HFFc6 (cell line): ENCODE data around the gene POLE3. TPM values are rescaled to one million over a fixed set of nuclear protein-coding genes. Genes with fewer than 3 reads are reported as not detected.

Source experiments
- DNase-seq: peaks from one replicate; pipeline ENCODE4 v3.0.0-alpha.2; 2018
- H3K27ac Mint-ChIP-seq: 2 replicates; pipeline ENCODE4 v1.8.0; 2020; ENCODE audit warnings: mild to moderate bottlenecking, mixed read lengths
- H3K27me3 Mint-ChIP-seq: 2 replicates; pipeline ENCODE4 v1.8.0; 2021; ENCODE audit warnings: mild to moderate bottlenecking, moderate library complexity, mixed read lengths; ENCODE audit not compliant: insufficient read depth
- H3K36me3 Mint-ChIP-seq: 2 replicates; pipeline ENCODE4 v1.8.0; 2021; ENCODE audit warnings: low read depth, mixed read lengths
- H3K4me1 Mint-ChIP-seq: 2 replicates; pipeline ENCODE4 v1.8.0; 2020; ENCODE audit warnings: low read depth, mixed read lengths
- H3K4me3 Mint-ChIP-seq: 2 replicates; pipeline ENCODE4 v1.8.0; 2020; ENCODE audit warnings: mild to moderate bottlenecking, moderate library complexity, mixed read lengths
- H3K9me3 Mint-ChIP-seq: 2 replicates; pipeline ENCODE4 v1.8.0; 2020; ENCODE audit warnings: mild to moderate bottlenecking, mixed read lengths
- CTCF ChIP-seq: fragments of 200-600 bp; sonication (generic); IDR thresholded peaks from 2 replicates; pipeline ENCODE4 v1.5.0; 2021; ENCODE audit warnings: antibody characterized with exemption, mild to moderate bottlenecking
- total RNA-seq, 6 experiments: library from RNA; stranded (reverse); fragmentation: NEBNext Ultra II Directional; extraction: Animal tissue kit (Norgen Biotek cat#: 25700); gene quantifications; 2 replicates in 1 of 6; 3 replicates in 5 of 6; pipeline ENCODE4 v1.2.3, GENCODE V29; 2021

POLE3 gene
- total RNA-seq, 6 experiments from 2014 or later, result 33.7 to 43.9 (median 37.9) TPM

DNA sequence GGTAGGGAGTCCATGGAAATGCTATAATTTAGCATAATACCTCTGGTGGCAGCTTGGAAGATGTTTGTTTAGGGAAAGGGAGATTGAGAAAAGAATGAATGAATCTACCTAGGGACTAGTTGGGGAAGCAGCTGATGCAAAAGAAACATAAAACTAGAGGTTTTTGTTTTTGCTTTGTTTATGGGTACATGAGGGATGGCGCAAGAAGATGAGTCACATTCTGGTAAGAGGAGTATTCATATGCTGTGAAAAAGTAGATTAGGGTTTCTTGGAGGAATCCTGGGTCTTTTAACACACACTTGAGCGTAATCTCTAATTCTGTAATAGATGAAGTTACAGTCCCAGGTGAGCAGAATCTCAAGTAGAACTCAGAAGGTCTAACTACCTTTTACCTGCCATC is 17.2 kb upstream of the POLE3 start:
- no peak overlapping the region for H3K27ac Mint-ChIP-seq
- DNase-seq, result no peak
- TF ChIP-seq CTCF, result no peak

DNA sequence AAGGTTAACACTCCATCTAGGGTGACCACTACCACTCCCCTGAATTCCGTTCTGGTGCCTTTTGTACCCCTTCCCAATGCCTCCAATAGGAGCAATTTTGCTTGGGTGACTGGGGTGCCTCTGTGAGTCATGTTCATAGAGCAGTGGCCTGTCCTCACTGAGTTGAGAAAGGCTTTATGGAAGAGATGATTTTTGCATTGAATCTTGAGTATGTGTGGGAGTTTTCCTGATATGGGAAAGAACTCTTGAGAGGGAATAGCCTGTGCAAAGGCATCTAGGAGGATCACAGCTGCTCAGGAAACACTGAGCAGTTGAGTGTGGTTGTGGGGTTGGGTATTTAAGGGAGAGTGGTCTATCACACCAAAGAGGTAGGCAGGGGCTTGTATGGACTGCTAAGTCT is 16.2 kb upstream of the POLE3 start:
- no peaks in the 10 kb centered on the region for H3K36me3 Mint-ChIP-seq
- no peak for TF ChIP-seq CTCF
- no peaks in the 10 kb centered on the region for H3K4me1 Mint-ChIP-seq
- no peaks in the 10 kb centered on the region for H3K9me3 Mint-ChIP-seq
- DNase-seq, result no peak
- H3K27me3 Mint-ChIP-seq, result peaks cover 42% of the 10 kb centered on the region
- no peak overlapping the region for H3K27ac Mint-ChIP-seq
- no peak overlapping the region for H3K4me3 Mint-ChIP-seq

More for the DNA sequence above, 17.2 kb upstream of the POLE3 start:
- H3K4me1 Mint-ChIP-seq, result no peaks in the 10 kb centered on the region
- H3K27me3 Mint-ChIP-seq, result peaks cover 36% of the 10 kb centered on the region
- no peaks in the 10 kb centered on the region for H3K9me3 Mint-ChIP-seq
- H3K4me3 Mint-ChIP-seq, result no peak overlapping the region
- no peaks in the 10 kb centered on the region for H3K36me3 Mint-ChIP-seq

GRCh38 chr9:113425072-113425471 is 14.6 kb upstream of the POLE3 start:
- Mint-ChIP-seq H3K4me3 (no peak overlapping the region), H3K36me3 (no peaks in the 10 kb centered on the region), H3K27ac (no peak overlapping the region), H3K4me1 (no peaks in the 10 kb centered on the region), H3K27me3 (peaks cover 34% of the 10 kb centered on the region), H3K9me3 (no peaks in the 10 kb centered on the region)
- DNase-seq, result no peak
- TF ChIP-seq CTCF, result no peak

DNA sequence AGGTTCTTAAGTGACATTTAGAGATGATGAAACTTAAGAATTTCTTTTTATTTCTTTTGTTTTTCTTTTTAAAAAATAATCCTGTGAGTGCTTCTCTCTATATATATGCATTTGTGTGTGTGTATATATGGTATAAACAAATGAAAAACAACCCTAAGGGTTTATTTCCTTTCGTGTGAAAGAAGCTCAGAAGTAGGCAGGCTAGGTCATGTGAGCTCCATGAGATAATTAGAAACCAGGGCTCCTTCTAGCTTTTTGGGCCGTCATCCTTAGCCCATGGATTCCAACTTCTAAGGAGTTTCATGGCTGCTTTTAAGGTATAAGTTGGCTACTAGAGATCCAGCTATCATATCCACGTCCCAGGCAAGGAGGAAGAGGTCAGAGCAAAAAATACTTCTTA is 11.3 kb upstream of the POLE3 start:
- Mint-ChIP-seq H3K4me3 (no peak overlapping the region), H3K36me3 (no peaks in the 10 kb centered on the region), H3K27me3 (peaks cover 33% of the 10 kb centered on the region), H3K4me1 (no peaks in the 10 kb centered on the region), H3K9me3 (no peaks in the 10 kb centered on the region), H3K27ac (no peak overlapping the region)
- no peak for DNase-seq
- TF ChIP-seq CTCF, result no peak

- H3K9me3 Mint-ChIP-seq, result no peaks in the 10 kb centered on the region
- H3K4me3 Mint-ChIP-seq, result no peak overlapping the region
- no peak for DNase-seq
- H3K27ac Mint-ChIP-seq, result no peak overlapping the region
- peaks cover 5% of the 10 kb centered on the region for H3K27me3 Mint-ChIP-seq
- TF ChIP-seq CTCF, result peak; percentile 26; the same call in 1 of the 2 replicates
- no peaks in the 10 kb centered on the region for H3K36me3 Mint-ChIP-seq
- H3K4me1 Mint-ChIP-seq, result no peaks in the 10 kb centered on the region
These were observed 6.9 kb upstream of the POLE3 start for GRCh38 chr9:113417370-113417769.

DNA sequence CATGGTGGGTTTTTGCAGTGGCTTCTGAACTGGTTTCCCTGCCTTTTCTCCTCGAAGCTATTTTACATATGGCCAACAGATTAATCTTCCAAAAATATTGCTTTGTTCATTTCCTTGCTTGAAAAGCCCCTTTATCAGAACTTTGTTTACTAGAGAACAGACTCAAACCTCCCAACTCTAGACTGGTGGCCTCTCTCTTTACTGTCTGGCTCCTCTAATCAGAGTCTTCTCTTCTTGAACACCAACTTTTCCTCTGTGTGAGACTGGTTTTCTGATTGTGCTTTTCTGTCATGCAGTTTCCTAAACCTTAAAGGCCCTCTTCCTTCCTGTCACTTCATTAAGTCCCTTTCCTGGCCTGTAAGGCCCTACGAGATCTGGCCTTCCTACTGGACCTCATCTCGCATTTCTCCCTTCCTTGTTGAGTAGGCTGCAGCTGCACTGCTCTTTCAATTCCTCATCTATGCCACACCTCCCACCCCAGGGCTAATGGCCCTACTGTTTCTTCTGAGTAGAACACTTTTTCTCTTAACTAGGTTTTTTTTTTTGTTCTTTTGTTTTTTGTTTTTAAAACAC is 5.8 kb upstream of the POLE3 start:
- Mint-ChIP-seq H3K27ac (no peak overlapping the region), H3K27me3 (no peaks in the 10 kb centered on the region), H3K9me3 (no peaks in the 10 kb centered on the region), H3K4me3 (no peak overlapping the region), H3K36me3 (no peaks in the 10 kb centered on the region), H3K4me1 (no peaks in the 10 kb centered on the region)
- no peak for DNase-seq
- no peak for TF ChIP-seq CTCF
